ENCODE measurements around the gene LYPLAL1.

DNA sequence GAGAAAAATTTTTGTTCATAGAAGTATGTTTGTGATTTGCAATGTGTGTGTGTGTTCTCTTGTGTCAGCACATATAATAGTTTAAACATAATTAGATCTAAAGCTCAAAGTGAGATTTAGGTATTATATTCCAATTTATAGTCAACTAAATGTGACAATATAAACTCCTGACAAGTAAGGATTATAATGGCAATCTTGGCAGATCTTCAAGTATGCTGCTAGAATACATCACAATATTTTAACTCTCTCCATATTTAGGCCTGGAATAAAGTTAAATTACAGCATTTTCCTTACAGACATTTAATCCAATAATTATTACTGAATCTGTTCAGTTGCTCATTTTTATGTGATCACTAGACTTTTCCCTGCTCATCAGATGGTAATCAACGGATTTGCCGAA lies 65.8 kb downstream of the LYPLAL1 start:
- TF ChIP-seq SREBF2 (CRISPR knock-in tag; IDR thresholded peaks at IDR 0.05) = no peak
- no peak for TF ChIP-seq RFX5 (IDR thresholded peaks at IDR 0.05; ENCODE audit: low read depth, low read length)
- no peak for TF ChIP-seq RCOR1 (IDR thresholded peaks at IDR 0.05; ENCODE audit: borderline replicate concordance in 1 of 2, low read depth in 2 of 2, low read length in 2 of 2)
- TF ChIP-seq, protein P1, sequence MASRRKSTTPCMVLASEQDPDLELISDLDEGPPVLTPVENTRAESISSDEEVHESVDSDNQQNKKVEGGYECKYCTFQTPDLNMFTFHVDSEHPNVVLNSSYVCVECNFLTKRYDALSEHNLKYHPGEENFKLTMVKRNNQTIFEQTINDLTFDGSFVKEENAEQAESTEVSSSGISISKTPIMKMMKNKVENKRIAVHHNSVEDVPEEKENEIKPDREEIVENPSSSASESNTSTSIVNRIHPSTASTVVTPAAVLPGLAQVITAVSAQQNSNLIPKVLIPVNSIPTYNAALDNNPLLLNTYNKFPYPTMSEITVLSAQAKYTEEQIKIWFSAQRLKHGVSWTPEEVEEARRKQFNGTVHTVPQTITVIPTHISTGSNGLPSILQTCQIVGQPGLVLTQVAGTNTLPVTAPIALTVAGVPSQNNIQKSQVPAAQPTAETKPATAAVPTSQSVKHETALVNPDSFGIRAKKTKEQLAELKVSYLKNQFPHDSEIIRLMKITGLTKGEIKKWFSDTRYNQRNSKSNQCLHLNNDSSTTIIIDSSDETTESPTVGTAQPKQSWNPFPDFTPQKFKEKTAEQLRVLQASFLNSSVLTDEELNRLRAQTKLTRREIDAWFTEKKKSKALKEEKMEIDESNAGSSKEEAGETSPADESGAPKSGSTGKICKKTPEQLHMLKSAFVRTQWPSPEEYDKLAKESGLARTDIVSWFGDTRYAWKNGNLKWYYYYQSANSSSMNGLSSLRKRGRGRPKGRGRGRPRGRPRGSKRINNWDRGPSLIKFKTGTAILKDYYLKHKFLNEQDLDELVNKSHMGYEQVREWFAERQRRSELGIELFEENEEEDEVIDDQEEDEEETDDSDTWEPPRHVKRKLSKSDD (conservative IDR thresholded peaks at IDR 0.05; ENCODE audit: low read length) = no peak
- TF ChIP-seq CCNT2 (IDR thresholded peaks at IDR 0.05; ENCODE audit: borderline replicate concordance, extremely low read depth, insufficient read length, low read depth, low read length) = no peak
- TF ChIP-seq, protein P2, sequence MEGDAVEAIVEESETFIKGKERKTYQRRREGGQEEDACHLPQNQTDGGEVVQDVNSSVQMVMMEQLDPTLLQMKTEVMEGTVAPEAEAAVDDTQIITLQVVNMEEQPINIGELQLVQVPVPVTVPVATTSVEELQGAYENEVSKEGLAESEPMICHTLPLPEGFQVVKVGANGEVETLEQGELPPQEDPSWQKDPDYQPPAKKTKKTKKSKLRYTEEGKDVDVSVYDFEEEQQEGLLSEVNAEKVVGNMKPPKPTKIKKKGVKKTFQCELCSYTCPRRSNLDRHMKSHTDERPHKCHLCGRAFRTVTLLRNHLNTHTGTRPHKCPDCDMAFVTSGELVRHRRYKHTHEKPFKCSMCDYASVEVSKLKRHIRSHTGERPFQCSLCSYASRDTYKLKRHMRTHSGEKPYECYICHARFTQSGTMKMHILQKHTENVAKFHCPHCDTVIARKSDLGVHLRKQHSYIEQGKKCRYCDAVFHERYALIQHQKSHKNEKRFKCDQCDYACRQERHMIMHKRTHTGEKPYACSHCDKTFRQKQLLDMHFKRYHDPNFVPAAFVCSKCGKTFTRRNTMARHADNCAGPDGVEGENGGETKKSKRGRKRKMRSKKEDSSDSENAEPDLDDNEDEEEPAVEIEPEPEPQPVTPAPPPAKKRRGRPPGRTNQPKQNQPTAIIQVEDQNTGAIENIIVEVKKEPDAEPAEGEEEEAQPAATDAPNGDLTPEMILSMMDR (IDR thresholded peaks at IDR 0.05 in 2 of 3, conservative IDR thresholded peaks at IDR 0.05 in 1 of 3; ENCODE audit: insufficient read depth in 2 of 3, low read depth in 1 of 3, low read length in 3 of 3) = no peak
- no peak for TF ChIP-seq KLF1 (tag; IDR thresholded peaks at IDR 0.05)
- TF ChIP-seq, protein P3, sequence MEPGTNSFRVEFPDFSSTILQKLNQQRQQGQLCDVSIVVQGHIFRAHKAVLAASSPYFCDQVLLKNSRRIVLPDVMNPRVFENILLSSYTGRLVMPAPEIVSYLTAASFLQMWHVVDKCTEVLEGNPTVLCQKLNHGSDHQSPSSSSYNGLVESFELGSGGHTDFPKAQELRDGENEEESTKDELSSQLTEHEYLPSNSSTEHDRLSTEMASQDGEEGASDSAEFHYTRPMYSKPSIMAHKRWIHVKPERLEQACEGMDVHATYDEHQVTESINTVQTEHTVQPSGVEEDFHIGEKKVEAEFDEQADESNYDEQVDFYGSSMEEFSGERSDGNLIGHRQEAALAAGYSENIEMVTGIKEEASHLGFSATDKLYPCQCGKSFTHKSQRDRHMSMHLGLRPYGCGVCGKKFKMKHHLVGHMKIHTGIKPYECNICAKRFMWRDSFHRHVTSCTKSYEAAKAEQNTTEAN (CRISPR knock-in tag; IDR thresholded peaks at IDR 0.05) = no peak
- no peak for TF ChIP-seq JUNB (CRISPR knock-in tag; conservative IDR thresholded peaks at IDR 0.05)
- TF ChIP-seq YY1 (IDR thresholded peaks at IDR 0.05; ENCODE audit: borderline replicate concordance in 1 of 3, control insufficient read depth in 1 of 3, extremely low read depth in 1 of 3, insufficient read depth in 3 of 3, insufficient read length in 1 of 3, insufficient replicate concordance in 2 of 3, low read depth in 1 of 3, low read length in 2 of 3) = no peak
- no peak for TF ChIP-seq NFE2 (IDR thresholded peaks at IDR 0.05; ENCODE audit: low read depth)
- no peak for TF ChIP-seq MAFK (IDR thresholded peaks at IDR 0.05; ENCODE audit: low read length)
